GM12878 (cell line): Measurements from ENCODE around the gene PABPC1L. TPM values are rescaled to one million over a fixed set of nuclear protein-coding genes. Genes with fewer than 3 reads are reported as not detected.
A peak's percentile ranks its signal among the peaks of the same experiment; 100 is the strongest.

Experiments
- ATAC-seq: fragments of 200-7000 bp; cut with Tn5 transposase; 3 replicates; pipeline ENCODE4 v1.9.1; 2020; ENCODE audit warnings: mild to moderate bottlenecking, moderate library complexity
- BruUV-seq: library from RNA; stranded (reverse); fragments of 400-500 nt; replicated peaks from 2 replicates; lab custom pipeline; 2021; lab: Mats Ljungman, UMichigan
- CTCF ChIA-PET: fragments of 300-600 bp; sonication (Branson Sonifier 250); formaldehyde crosslinking; extraction: SDS; loops from one replicate; lab custom pipeline; 2021; ENCODE audit warnings: inconsistent platforms; lab: Yijun Ruan, JAX
- POLR2A ChIA-PET: fragments of 350-600 bp; formaldehyde crosslinking; extraction: SDS; loops from one replicate; lab custom pipeline; 2021; ENCODE audit warnings: inconsistent platforms; lab: Charles Lee
- RAD21 ChIA-PET: fragments of 300-600 bp; sonication (Branson Sonifier 250); formaldehyde crosslinking; loops from one replicate; lab custom pipeline; 2023; ENCODE audit warnings: antibody characterized with exemption; ENCODE audit not compliant: unreplicated experiment; lab: Charles Lee
- SMC1A ChIA-PET: fragments of 300-600 bp; sonication (Branson Sonifier 250); formaldehyde crosslinking; loops from one replicate; lab custom pipeline; 2023; ENCODE audit not compliant: unreplicated experiment, uncharacterized antibody; lab: Charles Lee
- DNase-seq: peaks from one replicate; pipeline ENCODE4 v3.0.0-alpha.2; 2011; ENCODE audit warnings: low read depth, low spot score
- FAIRE-seq: peaks from 3 replicates; lab custom pipeline; 2011; peaks lifted over from hg19 to GRCh38; lab: Jason Lieb, UNC
- H2AFZ ChIP-seq: 2 replicates; pipeline ENCODE4 v1.6.0; 2011; ENCODE audit warnings: low read depth, low read length, control low read depth; ENCODE audit not compliant: control insufficient read depth
- H3K27ac ChIP-seq: 2 replicates; pipeline ENCODE4 v1.5.1; 2011; ENCODE audit warnings: control low read depth; ENCODE audit not compliant: control insufficient read depth, insufficient read depth
- H3K27me3 ChIP-seq, 2 experiments: replicated peaks in 1 of 2; 2 replicates each; pipeline versions ENCODE4 v1.6.0 to v1.6.1; 2011; ENCODE audit warnings: low read length in 1 of 2; ENCODE audit not compliant: control insufficient read depth in 2 of 2, insufficient read depth in 2 of 2
- H3K36me3 ChIP-seq, 2 experiments: 2 replicates each; pipeline ENCODE4 v1.5.1; 2011; ENCODE audit warnings: low read length in 1 of 2; ENCODE audit not compliant: control insufficient read depth in 2 of 2, insufficient read depth in 2 of 2
- H3K4me1 ChIP-seq: 2 replicates; pipeline ENCODE4 v1.6.1; 2011; ENCODE audit warnings: mild to moderate bottlenecking, low read length, moderate library complexity, mixed read lengths; ENCODE audit not compliant: control insufficient read depth, insufficient read depth
- H3K4me2 ChIP-seq: 2 replicates; pipeline ENCODE4 v1.6.0; 2011; ENCODE audit warnings: control low read depth; ENCODE audit not compliant: control insufficient read depth, insufficient read depth
- H3K4me3 ChIP-seq: fragments of 200-600 bp; sonication (generic); 2 replicates; pipeline ENCODE4 v1.5.1; 2016
- H3K79me2 ChIP-seq: 2 replicates; pipeline ENCODE4 v1.6.0; 2011; ENCODE audit warnings: low read length; ENCODE audit not compliant: control insufficient read depth, insufficient read depth
- H3K9ac ChIP-seq: 2 replicates; pipeline ENCODE4 v1.8.0; 2011; ENCODE audit warnings: low read length, control low read depth, mixed read lengths; ENCODE audit not compliant: control insufficient read depth, insufficient read depth
- H3K9me3 ChIP-seq: replicated peaks from 3 replicates; pipeline ENCODE4 v1.5.1; 2011; ENCODE audit warnings: mild to moderate bottlenecking, low read length; ENCODE audit not compliant: control insufficient read depth, insufficient read depth
- H4K20me1 ChIP-seq: 2 replicates; pipeline ENCODE4 v1.6.0; 2011; ENCODE audit not compliant: control insufficient read depth, insufficient read depth
- BMI1 ChIP-seq: fragments of 450-650 bp; IDR thresholded peaks from 2 replicates; pipeline ENCODE4 v1.6.1; 2016; ENCODE audit warnings: mild to moderate bottlenecking, moderate library complexity, borderline replicate concordance
- CBX5 ChIP-seq: sonication (generic); IDR thresholded peaks from 2 replicates; pipeline ENCODE4 v1.6.1; 2016; ENCODE audit warnings: low read depth, moderate library complexity, mild to moderate bottlenecking, inconsistent platforms
- EP300 ChIP-seq, 2 experiments: fragments of 150-350 bp in 1 of 2; IDR thresholded peaks; 2 replicates each; pipeline ENCODE4 v1.6.1; 2011 to 2012; ENCODE audit warnings: low read depth in 2 of 2, low read length in 2 of 2, borderline replicate concordance in 1 of 2, improper control_type of control experiment in 1 of 2, inconsistent platforms in 1 of 2; ENCODE audit not compliant: control insufficient read depth in 1 of 2
- ESRRA ChIP-seq: IDR thresholded peaks from 2 replicates; pipeline ENCODE4 v1.6.1; 2012; ENCODE audit warnings: mild to moderate bottlenecking, low read length, improper control_type of control experiment
- JUNB ChIP-seq: IDR thresholded peaks from 2 replicates; pipeline ENCODE4 v1.6.1; 2016; ENCODE audit warnings: antibody characterized with exemption, mild to moderate bottlenecking
- NFYB ChIP-seq: IDR thresholded peaks from 2 replicates; pipeline ENCODE4 v1.6.1; 2011; ENCODE audit warnings: low read depth, mild to moderate bottlenecking, low read length, improper control_type of control experiment, moderate library complexity; ENCODE audit not compliant: insufficient read depth
- NR2F1 ChIP-seq: fragments of 450-650 bp; conservative IDR thresholded peaks from 2 replicates; pipeline ENCODE4 v1.6.1; 2017; ENCODE audit warnings: mild to moderate bottlenecking
- NRF1 ChIP-seq: conservative IDR thresholded peaks from 2 replicates; pipeline ENCODE4 v1.6.1; 2011; ENCODE audit warnings: mild to moderate bottlenecking, low read depth, low read length, improper control_type of control experiment
- SKIL ChIP-seq: fragments of 450-650 bp; IDR thresholded peaks from 2 replicates; pipeline ENCODE4 v1.6.1; 2017; ENCODE audit warnings: mild to moderate bottlenecking, low read depth, inconsistent platforms; ENCODE audit not compliant: poor library complexity, severe bottlenecking
- SMC3 ChIP-seq: IDR thresholded peaks from 2 replicates; pipeline ENCODE4 v1.6.1; 2011; ENCODE audit warnings: low read length, improper control_type of control experiment, borderline replicate concordance
- SREBF1 ChIP-seq: IDR thresholded peaks from 2 replicates; pipeline ENCODE4 v1.6.1; 2012; ENCODE audit warnings: mild to moderate bottlenecking, low read length
- ZNF24 ChIP-seq: fragments of 450-650 bp; IDR thresholded peaks from 2 replicates; pipeline ENCODE4 v1.6.1; 2017; ENCODE audit warnings: antibody characterized with exemption, mild to moderate bottlenecking
- ZNF384 ChIP-seq: IDR thresholded peaks from 2 replicates; pipeline ENCODE4 v1.6.1; 2012; ENCODE audit warnings: low read depth, mild to moderate bottlenecking, low read length, improper control_type of control experiment, borderline replicate concordance
- ZZZ3 ChIP-seq: IDR thresholded peaks from 2 replicates; pipeline ENCODE4 v1.6.1; 2011; ENCODE audit warnings: low read depth; ENCODE audit not compliant: control insufficient read depth, insufficient read length
- WGBS: methylation state at CpG from one replicate; pipeline ENCODE4 v1.1.6; 2016; ENCODE audit warnings: low lambda C conversion rate; ENCODE audit not compliant: insufficient replicate concordance, insufficient coverage; ENCODE audit errors: missing lambda C conversion rate; 5-methylcytosine and 5-hydroxymethylcytosine counted together
- in situ Hi-C: fragments of 300-500 bp; cut with MboI; formaldehyde crosslinking; loops from 9 replicates; pipeline ENCODE4 v1.14.3; 2018; ENCODE audit warnings: mixed read lengths
- intact Hi-C: fragments of 100-400 bp; cut with micrococcal nuclease; formaldehyde crosslinking; loops from one replicate; pipeline ENCODE4 v1.14.2; 2022; ENCODE audit not compliant: unreplicated experiment
- polyA plus RNA-seq, 11 experiments: library from polyadenylated mRNA; depleted of rRNA in 4 of 11; unstranded in 6 of 11; stranded (reverse) in 5 of 11; fragments of >200 nt; fragmentation: Nextera tagmentation in 4 of 11; fragmentation: Illumina TruSeq in 1 of 11; extraction: Ambion mirVana in 4 of 11; extraction: Trizol in 1 of 11; gene quantifications; 1 replicate in 1 of 11; 2 replicates in 10 of 11; pipeline versions ENCODE4 v1.2.1 to v1.2.3, GENCODE V29; 2011 to 2016; ENCODE audit warnings: inconsistent platforms in 2 of 11, missing spikeins in 2 of 11, low read depth in 1 of 11
- total RNA-seq, 4 experiments: library from RNA; depleted of rRNA in 3 of 4; stranded (reverse); fragments of >200 nt in 3 of 4; fragmentation: Illumina TruSeq in 1 of 4; extraction: Trizol in 1 of 4; gene quantifications; 2 replicates each; pipeline versions ENCODE4 v1.2.1 to v1.2.3, GENCODE V29; 2013 to 2021
- TF ChIP-seq, protein P1 (sequence below): fragments of 450-650 bp; IDR thresholded peaks from 2 replicates; pipeline ENCODE4 v1.6.1; 2018; ENCODE audit warnings: borderline replicate concordance, mild to moderate bottlenecking; ENCODE audit not compliant: partially characterized antibody
- TF ChIP-seq, protein P2 (sequence below): fragments of 450-650 bp; IDR thresholded peaks from 2 replicates; pipeline ENCODE4 v1.6.1; 2017; ENCODE audit warnings: mild to moderate bottlenecking, moderate library complexity

PABPC1L gene
- total and polyA plus RNA-seq, 10 of the 15 experiments (the other 5 are each of a cell fraction or from before 2014, with no cell fraction given), result 6.1 to 66.8 (median 11.9) TPM

GRCh38 chr20:44886828-44887227 lies 23.0 kb upstream of the PABPC1L start:
- peak overlapping the region; percentile 95 for H3K4me2 ChIP-seq
- ATAC-seq, result no peak
- peaks cover 65% of the 10 kb centered on the region for H3K79me2 ChIP-seq
- peaks cover 17% of the 10 kb centered on the region for H3K4me1 ChIP-seq
- no peak overlapping the region for H2AFZ ChIP-seq
- CTCF ChIA-PET, result interaction anchor here (1.2 kb wide), 1 partner anchor 9 kb away, joined by 4 read pairs; no protein-coding TSS in a partner anchor
- intact Hi-C loops, result no loop called here
- 0% methylated on average over 2 of the region's 2 CpGs for WGBS
- H3K27me3 ChIP-seq, result no peaks in the 10 kb centered on the region
- FAIRE-seq, result no peak
- H3K9ac ChIP-seq, result peak overlapping the region; percentile 97
- peak overlapping the region; percentile 92; the same call in 1 of the 2 replicates for H3K27ac ChIP-seq
- H3K4me3 ChIP-seq, result peak overlapping the region; percentile 97
- POLR2A ChIA-PET, result no interaction called here
- SMC1A ChIA-PET, result no interaction called here
- no peaks in the 10 kb centered on the region for H3K9me3 ChIP-seq
- peaks cover 10% of the 10 kb centered on the region for H4K20me1 ChIP-seq
- in situ Hi-C loops, result no loop called here
- DNase-seq, result no peak
- TF ChIP-seq SREBF1 (no peak), ESRRA (no peak), SKIL (no peak), NRF1 (no peak), JUNB (no peak), BMI1 (no peak), ZNF384 (no peak), EP300 (IDR thresholded peaks at IDR 0.05; ENCODE audit: borderline replicate concordance in 1 of 2, control insufficient read depth in 1 of 2, low read depth in 2 of 2, low read length in 2 of 2) (no peak), ZNF24 (no peak), ZZZ3 (no peak), NFYB (no peak), CBX5 (no peak), NR2F1 (no peak), SMC3 (no peak)
- TF ChIP-seq, protein P1, sequence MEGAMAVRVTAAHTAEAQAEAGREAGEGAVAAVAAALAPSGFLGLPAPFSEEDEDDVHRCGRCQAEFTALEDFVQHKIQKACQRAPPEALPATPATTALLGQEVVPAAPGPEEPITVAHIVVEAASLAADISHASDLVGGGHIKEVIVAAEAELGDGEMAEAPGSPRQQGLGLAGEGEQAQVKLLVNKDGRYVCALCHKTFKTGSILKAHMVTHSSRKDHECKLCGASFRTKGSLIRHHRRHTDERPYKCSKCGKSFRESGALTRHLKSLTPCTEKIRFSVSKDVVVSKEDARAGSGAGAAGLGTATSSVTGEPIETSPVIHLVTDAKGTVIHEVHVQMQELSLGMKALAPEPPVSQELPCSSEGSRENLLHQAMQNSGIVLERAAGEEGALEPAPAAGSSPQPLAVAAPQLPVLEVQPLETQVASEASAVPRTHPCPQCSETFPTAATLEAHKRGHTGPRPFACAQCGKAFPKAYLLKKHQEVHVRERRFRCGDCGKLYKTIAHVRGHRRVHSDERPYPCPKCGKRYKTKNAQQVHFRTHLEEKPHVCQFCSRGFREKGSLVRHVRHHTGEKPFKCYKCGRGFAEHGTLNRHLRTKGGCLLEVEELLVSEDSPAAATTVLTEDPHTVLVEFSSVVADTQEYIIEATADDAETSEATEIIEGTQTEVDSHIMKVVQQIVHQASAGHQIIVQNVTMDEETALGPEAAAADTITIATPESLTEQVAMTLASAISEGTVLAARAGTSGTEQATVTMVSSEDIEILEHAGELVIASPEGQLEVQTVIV, result no peak
- TF ChIP-seq, protein P2, sequence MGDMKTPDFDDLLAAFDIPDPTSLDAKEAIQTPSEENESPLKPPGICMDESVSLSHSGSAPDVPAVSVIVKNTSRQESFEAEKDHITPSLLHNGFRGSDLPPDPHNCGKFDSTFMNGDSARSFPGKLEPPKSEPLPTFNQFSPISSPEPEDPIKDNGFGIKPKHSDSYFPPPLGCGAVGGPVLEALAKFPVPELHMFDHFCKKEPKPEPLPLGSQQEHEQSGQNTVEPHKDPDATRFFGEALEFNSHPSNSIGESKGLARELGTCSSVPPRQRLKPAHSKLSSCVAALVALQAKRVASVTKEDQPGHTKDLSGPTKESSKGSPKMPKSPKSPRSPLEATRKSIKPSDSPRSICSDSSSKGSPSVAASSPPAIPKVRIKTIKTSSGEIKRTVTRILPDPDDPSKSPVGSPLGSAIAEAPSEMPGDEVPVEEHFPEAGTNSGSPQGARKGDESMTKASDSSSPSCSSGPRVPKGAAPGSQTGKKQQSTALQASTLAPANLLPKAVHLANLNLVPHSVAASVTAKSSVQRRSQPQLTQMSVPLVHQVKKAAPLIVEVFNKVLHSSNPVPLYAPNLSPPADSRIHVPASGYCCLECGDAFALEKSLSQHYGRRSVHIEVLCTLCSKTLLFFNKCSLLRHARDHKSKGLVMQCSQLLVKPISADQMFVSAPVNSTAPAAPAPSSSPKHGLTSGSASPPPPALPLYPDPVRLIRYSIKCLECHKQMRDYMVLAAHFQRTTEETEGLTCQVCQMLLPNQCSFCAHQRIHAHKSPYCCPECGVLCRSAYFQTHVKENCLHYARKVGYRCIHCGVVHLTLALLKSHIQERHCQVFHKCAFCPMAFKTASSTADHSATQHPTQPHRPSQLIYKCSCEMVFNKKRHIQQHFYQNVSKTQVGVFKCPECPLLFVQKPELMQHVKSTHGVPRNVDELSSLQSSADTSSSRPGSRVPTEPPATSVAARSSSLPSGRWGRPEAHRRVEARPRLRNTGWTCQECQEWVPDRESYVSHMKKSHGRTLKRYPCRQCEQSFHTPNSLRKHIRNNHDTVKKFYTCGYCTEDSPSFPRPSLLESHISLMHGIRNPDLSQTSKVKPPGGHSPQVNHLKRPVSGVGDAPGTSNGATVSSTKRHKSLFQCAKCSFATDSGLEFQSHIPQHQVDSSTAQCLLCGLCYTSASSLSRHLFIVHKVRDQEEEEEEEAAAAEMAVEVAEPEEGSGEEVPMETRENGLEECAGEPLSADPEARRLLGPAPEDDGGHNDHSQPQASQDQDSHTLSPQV, result no peak
- peaks cover 0 to 16% of the 10 kb centered on the region in 2 experiments; a peak in 2 of 4 replicates for H3K36me3 ChIP-seq
- BruUV-seq, result TSS peak; percentile 62
- RAD21 ChIA-PET, result no interaction called here
